HG03460 (cell line): ENCODE results near the gene CARF.
"Not testable (repeated sequence)": the region's sequence is repeated elsewhere in the genome, so short reads cannot be mapped to it uniquely, and the experiment has no call there.

ENCODE experiments used
- ATAC-seq: cut with Tn5 transposase; IDR thresholded peaks from one replicate; pipeline ENCODE4 v1.9.1; 2021; ENCODE audit not compliant: unreplicated experiment

The CARF gene, protein sequence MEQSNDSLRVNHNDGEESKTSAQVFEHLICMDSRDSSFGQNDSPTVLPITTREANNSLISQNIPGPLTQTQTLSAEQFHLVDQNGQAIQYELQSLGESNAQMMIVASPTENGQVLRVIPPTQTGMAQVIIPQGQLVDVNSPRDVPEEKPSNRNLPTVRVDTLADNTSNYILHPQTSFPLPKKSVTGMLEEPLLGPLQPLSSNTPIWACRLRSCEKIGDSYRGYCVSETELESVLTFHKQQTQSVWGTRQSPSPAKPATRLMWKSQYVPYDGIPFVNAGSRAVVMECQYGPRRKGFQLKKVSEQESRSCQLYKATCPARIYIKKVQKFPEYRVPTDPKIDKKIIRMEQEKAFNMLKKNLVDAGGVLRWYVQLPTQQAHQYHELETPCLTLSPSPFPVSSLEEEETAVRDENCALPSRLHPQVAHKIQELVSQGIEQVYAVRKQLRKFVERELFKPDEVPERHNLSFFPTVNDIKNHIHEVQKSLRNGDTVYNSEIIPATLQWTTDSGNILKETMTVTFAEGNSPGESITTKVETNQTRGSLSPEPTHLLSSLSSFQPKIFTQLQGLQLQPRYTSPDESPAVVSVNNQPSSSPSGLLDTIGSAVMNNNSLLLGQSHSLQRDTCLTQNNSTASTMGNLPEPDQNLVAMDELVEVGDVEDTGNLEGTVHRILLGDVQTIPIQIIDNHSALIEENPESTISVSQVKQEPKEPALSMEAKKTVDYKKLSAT

DNA sequence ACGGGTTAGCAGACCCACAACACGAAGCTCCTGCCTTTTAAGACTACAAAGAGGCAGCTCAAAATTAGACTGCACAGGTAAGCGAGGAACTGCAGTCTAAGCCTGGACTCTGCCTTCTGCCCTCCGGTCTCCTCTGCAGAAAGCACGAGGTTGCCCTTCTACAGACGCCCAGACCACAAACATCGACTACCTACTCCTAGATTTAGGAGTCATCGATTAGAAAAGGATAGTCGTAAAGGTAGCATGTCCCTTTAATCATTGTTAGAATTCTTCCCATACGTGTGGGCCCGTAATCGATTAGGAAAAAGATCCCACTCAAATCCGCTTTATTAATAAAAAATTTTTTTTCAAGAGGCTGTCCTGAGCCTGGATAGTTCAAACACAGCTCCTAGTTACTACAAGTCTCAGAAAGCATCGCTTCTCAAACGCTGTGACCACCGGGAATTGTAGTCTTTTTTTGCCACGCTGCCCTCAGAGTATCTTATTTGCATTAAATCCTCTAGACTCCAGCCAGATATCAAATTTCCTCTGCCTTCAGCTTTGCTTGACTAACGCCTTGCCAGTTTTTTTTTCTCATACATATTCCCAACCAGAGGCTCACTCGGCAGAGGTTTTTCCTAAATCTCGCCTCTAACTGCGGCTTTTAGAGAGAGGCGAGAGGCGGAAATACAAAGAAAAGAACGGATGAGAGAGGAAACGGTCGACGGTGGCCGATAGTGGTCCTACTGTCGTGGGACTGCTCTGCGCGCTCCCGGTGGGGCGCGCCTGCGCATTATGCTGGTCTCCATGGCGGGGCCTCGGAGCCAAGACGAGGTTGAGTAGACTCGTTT is at the start of gene CARF, which contains the start of gene WDR12:
Gene CARF (plus strand): TSS at position 764 of the 830 bp plus-strand sequence. CDS start 29,628 bp downstream, outside the sequence.
Gene WDR12 (minus strand): TSS at position 162 of the 830 bp plus-strand sequence. CDS start 197 bp downstream, outside the sequence.
- ATAC-seq = peak; percentile 71

DNA sequence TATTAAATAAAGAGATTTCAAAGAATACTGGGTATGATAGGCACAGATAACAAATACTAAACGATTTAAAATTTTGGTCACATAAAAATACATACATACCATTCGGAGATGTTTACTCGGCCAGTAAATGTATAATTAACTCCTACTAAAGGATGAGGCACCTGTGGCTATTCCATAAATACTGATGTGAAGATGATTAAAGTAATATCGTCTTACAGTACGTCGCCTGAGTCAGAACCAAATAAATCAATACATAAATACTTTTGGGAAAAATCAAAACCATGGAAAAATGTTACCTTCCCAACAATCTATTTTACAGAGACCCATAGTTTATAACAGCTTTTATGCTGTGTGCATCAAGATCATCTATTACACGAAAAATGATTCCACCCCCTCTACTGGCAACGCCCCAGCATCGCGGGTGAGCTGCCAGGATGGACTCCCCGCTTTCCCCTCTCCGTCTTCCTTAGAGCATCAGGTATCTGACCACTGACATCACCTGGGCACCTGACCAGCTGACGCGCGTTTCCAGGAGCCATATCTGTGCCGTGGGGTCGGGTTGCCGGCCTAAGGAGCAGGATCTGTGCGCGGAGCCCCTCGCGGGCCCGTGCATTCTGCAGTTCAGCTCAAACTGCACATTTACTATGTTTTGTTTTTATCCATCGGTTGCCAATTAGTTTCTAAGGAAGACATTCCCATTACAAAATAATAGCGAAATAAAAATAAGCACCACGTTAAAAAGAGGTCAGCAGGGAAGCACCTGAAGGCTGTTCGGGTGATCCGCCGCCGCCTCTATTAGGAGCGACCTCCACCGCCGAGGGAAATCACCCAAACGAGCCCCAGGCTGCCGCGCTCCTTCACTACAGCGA is 41.4 kb upstream of the CARF start:
- ATAC-seq = peak; percentile 82

DNA sequence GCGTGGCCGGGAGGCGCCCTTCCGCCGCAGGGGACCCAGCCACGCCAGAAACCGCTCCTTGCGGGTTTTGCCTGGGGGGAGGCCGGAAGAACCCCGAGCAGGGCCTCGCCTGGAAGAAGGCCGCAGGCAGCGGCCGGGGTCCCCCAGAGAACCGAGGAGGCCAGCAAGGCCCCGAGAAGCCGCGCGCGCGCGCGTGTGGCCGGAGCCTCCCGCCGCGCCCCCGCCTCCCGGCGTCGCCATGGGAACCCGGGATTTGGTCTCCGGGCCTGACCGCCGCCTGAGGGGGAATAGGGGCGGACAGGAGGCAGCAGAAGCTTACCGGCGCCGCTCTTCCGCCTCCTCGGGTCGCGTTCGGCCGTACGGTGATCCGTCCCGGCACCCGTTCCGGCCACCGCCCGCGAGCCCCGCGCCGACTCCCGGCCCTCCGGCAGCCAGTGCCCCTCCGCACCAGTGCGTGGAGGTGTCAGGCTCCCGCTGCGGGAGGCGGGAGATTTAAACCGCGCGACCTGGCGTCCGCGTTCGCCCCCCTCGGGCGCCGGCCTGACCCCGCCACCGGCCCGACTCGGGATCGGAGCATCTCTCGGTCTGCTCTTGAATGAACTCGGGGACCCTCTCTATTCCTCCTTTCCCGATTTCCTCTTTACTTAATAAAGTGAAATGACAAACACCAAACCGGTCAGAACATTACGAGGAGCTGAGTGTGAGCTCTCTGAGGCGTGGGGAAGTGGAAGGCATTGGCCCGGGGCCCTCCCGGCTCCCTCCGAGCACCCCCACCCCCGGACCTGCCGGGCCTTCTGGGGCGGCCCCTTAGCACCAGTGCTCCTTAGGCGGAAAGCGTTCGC is 40.6 kb upstream of the CARF start, which contains the start of gene ICA1L:
Gene ICA1L (minus strand): TSS at position 467 of the 842 bp plus-strand sequence. CDS start 42,757 bp downstream, outside the sequence.
- peak; percentile 39 for ATAC-seq

DNA sequence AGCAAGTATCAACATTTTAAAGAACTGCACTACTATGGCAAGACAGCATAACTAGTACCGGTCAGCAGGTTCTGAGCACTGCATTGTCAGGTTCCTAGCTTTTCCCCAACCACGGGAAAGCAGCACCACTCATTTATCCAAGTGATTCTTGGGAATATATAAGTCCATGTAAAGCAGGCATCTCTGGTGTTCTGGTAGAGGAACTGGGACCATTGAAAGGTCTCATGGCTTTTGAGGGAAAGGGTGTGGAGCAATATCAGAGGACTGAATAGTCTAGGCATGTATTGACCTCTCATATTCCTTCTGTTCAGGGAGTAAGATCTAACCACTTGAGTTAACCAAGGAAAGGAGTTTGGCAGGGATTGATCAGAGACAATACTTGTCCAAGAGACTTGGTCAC is 34.4 kb upstream of the CARF start:
- no peak for ATAC-seq

DNA sequence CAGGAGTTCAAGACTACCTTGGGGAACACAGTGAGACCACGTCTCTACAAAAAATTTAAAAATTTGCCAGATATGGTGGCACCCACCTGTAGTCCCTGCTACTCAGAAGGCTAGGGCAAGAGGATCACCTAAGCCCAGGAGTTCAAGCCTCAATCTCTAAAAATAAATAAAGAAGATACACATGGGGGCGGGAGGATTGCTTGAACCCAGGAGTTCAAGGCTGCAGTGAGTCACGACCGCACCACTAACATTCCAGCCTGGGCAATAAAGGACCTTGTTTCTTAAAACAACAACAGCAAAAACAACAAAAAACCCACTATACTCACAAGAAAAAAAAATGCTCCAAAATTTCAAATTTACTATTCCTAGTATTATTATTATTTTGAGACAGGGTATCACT is 30.5 kb upstream of the CARF start:
- no peak for ATAC-seq

DNA sequence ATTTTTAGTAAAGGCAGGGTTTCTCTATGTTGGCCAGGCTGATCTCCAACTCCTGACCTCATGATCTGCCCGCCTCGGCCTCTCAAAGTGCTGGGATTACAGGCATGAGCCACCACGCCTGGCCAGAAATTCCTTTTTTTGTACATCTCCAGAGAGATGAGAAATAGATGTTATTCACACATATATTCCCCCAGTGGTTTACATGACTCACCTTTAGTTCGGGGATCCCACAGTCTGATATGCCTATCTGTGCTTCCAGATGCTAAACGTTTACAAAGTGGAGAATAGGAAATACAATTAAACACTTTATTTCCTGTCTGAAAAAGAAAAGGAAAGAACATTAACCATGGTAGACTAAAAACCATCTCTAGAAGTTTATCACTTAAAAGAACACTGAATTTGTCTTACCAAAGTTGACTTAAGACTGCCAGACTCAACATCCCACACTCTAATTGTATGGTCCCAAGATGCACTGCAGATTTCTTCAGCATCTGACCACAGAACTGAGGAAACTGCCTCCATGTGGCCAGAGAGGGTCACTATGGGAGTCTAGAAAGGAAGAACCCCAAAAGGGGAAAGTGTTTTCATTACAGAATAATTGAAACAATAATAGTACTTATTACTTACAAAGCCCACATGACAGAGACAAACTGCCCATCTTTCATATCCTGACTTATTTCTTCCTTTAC is 27.9 kb upstream of the CARF start:
- ATAC-seq = no peak

DNA sequence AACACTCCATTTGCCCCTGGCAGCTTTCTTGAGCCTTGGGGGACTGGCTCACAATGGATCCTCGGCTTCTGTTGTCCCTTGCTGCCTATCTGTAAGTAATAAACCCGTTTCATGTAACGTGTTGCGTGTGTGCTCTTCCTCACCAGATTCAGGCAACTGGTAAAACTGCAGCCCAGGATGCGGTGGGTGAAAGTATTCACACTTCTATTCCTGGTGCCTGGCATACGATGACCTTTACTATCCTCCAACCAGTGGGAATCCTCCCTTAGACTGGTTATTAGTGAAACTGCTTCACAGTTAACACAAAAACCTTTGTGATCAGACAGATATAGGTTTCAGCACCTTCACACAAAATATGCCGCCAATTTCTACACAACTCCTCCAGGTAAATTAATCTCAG is 26.9 kb upstream of the CARF start:
- no peak for ATAC-seq

DNA sequence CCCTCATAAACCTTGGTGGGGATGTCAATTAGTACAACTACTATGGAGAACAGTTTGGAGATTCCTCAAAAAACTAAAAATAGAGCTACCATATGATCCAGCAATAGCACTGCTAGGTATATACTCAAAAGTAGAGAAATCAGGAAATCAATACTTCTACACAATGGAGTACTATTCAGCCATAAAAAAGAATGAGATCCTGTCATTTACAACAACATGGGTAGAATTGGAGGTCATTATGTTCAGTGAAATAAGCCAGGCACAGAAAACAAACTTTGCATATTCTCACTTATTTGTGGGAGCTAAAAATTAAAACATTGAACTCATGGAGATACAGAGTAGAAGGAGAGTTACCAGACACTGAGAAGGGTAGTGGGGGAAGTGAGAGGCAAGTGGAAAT is 6.6 kb upstream of the CARF start:
- not testable (repeated sequence) for ATAC-seq

DNA sequence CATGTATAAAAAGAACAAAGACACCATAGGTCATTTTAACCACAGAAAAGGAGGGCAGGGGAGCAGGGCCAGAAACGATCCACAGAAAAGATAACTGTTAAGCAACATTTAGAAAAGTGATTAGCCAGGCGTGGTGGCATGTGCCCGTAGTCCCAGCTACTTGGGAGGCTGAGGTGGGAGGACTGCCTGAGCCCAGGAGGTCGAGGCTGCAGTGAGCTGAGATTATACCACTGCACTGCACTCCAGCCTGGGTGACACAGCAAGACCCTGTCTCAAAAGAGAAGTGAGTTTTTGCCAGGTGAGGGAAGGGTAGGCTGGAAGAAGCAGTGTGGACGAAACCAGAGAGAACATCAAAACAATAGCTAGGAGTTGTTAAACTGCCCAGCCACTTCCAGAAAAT is 3.9 kb upstream of the CARF start:
- no peak for ATAC-seq

DNA sequence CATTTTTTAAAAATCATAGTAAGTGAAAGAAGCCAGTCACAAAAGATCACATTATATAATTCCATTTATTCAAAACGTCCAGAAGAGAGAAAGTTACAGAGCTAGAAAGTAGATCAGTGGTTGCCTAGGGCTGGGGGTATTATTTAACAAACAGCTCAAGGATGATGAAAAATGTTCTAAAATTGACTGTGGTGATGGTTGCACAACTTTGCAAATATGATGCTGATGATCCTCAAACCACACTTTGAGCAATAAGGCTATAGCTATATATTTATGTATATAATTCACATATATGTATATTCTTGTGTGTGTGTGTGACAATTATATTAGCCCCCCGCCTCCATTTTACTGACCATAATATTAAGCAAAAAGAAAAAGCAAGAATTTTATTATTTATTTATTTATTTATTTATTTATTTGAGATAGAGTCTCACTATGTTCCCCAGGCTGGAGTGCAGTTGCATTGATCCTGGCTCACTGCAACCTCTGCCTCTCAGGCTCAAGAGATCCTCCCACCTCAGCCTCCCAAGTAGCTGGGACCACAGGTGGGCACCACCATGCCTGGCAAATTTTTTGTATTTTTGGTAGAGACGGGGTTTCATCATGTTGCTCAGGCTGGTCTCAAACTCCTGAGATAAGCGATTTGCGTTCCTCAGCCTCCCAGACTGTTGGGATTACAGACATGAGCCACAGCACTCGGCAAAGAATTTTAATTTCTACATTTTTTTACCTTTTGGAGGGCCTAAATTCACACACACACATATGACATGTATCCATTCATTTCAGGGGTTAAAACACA is 2.5 kb upstream of the CARF start:
- ATAC-seq = no peak

DNA sequence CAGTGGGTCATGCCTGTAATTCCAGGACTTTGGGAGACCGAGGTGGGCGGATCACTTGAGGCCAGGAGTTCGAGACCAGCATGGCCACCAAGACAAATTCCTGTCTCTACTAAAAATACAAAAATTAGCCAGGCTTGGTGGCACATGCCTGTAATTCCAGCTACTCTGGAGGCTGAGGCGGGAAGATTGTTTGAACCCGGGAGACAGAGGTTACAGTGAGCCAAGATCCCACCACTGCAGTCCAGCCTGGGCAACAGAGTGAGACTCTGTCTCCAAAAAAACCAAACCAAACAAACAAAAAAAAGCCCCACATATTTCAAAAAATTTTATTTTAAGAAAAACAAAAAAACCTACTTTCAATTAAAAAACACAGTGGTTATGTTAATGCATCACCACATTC is 1.8 kb upstream of the CARF start:
- ATAC-seq = not testable (repeated sequence)

DNA sequence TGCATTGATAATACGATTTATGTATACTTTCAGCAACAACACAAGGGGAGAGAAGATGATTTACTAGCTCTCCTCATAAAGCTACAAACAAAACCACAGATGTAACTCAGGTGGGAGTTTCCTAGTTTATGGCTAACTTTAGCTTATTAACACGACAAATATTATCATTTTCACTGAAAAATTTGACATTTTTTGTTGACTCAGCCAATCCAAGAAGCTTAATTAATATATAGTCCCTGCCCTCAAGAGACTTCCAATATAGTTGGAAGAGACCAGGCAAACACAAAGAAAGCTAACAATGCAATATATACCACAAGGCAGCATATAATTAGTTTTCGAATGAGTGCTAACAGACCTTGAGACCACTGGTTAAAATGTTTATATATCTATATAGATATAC is 1.4 kb upstream of the CARF start:
- ATAC-seq = no peak

DNA sequence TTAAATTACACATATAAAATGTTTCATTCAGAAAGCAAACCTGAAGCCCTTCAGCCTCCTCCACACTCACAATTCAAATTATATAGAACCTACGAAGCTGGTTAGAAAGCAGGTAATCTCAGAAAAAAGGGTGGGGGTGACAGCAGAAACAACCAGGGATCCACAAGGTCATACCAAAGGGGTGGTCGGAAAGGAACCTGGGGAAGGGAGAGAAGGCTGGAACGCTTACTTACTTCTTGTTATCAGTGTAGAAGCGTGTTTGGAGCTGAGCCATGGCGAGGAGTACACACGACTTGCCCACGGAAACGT is 918 bp upstream of the CARF start:
- ATAC-seq = no peak

DNA sequence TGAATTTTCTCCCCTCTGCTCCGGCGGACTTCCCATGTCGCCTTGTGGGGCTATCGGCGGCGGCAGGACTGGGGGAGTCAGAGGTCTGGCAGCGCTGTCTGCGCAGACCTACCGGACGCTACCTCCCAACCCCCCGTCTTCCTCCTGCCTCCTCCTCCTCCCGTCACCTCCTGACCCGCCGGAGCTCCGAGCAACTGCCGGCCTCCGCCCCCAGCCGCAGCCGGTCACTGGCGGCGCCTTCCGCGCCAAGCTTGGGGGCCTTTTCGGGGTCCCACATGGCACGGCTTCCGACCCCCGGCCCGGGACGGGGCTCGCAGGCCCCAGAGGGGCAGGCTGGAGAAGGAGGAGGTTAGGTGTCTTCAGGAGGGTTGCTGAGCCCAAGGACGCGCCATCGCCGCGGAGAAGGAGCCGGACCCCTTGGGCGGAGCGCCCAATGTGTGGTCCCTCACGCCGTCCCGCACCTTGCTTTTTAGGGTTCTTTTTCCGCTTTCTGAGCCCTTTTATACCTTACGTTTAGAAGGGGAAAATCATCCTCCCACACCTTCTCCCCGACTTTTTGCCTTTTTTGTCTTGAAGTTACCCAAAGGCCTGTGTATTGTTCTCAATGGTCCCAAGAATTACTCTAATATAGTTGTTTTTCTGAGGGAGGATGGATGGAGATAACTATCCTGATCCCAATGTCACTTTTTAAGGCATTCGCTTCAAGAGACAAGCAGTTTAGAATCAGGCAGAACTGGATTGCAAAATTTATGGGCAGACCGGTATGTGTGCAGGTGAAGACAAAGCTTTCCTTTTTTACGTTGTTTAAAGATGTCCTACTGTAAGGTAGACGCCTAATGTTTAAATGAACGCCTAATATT is 497 bp downstream of the CARF start:
- peak; percentile 51 for ATAC-seq

DNA sequence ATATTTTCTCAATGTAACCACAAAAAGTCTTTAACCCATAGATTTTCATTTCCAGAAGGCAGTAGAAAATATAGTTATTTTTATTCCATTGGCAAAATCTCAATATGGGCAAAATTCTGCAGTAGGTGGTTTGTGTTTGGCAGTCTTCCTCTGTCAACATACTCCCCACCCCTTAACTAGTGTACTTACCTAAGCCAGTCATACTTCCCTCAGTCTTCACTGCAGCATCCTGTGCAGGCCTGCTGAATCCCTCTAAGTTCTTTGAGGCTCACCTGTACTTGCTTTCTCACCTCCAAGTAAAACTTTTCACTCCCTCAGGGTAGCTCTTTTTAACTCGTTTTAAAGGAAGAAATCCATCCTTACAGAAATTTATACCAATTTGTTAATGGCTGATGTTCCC is 6.8 kb downstream of the CARF start:
- no peak for ATAC-seq

DNA sequence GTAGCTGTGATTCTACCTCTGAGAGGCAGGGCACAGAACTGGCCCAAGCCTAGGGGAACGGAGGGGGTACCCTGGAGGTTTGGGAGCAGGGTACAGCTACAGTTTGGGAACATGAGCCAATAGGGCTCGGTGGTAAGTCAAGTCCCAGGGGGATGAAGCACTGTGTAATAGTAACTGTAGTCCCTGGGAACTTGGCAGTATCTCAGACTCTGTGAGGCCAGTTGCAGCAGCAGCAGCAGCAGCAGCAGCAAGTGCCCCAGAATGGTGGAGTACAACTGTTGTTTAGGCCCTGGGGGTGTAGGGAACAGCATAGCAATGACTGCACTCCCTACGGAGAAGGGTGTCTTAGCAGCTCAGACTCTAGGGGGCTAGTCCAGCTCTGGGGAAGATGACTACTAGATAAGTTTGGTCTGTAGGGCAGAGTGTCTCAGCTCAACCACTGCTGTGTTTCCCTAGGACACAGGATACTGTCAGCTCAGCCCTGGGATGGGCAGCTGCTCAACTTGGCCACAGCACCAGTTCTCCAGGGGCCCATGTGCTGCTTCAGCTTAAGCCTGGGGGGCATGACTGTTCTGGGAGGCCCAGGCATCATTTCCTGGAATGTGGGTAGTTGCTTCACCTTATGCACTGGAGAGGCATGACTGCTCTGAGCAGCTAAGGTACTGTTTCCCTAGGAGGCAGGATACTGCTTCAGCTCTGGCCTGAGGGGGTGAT is 20.5 kb downstream of the CARF start:
- no peak for ATAC-seq

DNA sequence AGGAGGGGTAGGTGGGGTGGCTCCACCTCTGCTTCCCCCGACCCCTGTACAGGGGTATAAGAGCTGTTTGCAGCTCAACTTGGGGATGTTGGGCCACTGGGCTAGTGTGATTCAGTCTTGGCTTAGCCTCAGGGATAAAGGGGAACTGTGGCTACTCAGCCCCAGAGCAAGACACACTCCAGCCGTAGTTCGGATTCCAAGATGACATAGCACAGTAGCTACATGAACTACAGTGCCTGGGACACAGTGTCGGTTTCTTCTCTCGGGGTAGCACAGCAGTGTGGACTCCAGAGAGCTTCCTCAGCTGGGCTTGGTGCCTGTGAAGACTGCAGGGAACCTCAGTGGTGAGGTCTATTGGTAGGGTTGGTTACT is 21.1 kb downstream of the CARF start:
- no peak for ATAC-seq
